Measurements from ENCODE around the gene CLIP2.

DNA sequence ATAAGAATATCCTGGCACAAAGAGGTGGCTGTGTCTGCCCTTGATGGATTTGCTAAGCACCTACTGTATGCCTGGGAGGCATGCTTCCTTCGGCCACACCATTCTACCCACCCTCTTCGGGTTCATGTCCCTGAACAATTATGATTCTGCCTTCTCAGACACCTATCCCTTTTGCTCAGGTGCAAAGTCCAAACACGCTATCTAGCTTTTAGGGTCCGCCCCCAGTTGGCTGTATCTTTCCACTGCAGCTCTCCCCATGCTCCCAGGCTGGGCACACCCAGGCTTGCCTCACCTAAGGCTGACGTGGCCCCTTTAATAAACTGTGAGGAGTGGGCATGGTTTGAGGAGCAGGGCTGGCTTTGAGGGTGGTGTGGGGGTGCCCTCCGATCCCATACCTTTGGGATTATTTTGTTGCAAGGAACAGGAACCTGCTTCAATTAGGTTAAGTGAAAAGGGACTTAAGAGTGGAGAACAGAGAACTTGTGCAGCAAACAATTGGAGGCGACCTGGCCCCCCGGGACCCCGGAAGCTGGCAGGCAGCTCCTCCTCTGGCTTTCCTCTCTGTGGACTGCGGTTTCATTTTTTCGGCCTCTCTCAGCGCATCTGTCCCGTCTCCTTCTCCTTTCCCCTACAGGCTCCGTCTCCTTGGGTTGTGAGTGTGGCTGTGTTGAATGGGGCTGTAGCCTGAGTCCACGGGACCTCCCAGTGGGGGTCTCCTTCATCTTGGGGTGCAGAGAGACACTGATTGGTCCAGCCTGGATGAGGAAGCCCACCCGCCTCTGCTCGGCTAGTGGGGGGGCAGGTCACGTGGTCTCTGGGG, 3.8 kb downstream of the CLIP2 start:
- TF ChIP-seq POLR2AphosphoS5 (IDR thresholded peaks at IDR 0.05; ENCODE audit: low read depth, low read length) (no peak), REST (IDR thresholded peaks at IDR 0.05; ENCODE audit: insufficient read depth in 1 of 2, low read depth in 2 of 2, low read length in 2 of 2) (no peak), SIN3A (IDR thresholded peaks at IDR 0.05; ENCODE audit: borderline replicate concordance, insufficient read depth, low read length) (no peak)
